Uterus (tissue), 2 donors: ENCODE data around the gene PLXNA2.

Experiments used
- CTCF ChIP-seq, 4 experiments: fragments of 200-600 bp in 2 of 4; fragments of 450-650 bp in 2 of 4; sonication (generic) in 2 of 4; IDR thresholded peaks; one replicate each; pipeline ENCODE4 v1.5.1; 2016 to 2019; ENCODE audit warnings: antibody characterized with exemption in 4 of 4, mild to moderate bottlenecking in 2 of 4, moderate library complexity in 1 of 4
- POLR2A ChIP-seq, 2 donors: fragments of 450-650 bp; IDR thresholded peaks; one replicate each; pipeline ENCODE4 v1.6.1; 2016; ENCODE audit warnings: antibody characterized with exemption in 2 of 2, mild to moderate bottlenecking in 1 of 2, moderate library complexity in 1 of 2

- TF ChIP-seq CTCF (IDR thresholded peaks at IDR 0.05) = no peak
- no peak for TF ChIP-seq POLR2A (IDR thresholded peaks at IDR 0.05)
Observed at GRCh38 chr1:208098773-208099172, 145.4 kb downstream of the PLXNA2 start.
